ENCODE results near the gene RUNX2.

DNA sequence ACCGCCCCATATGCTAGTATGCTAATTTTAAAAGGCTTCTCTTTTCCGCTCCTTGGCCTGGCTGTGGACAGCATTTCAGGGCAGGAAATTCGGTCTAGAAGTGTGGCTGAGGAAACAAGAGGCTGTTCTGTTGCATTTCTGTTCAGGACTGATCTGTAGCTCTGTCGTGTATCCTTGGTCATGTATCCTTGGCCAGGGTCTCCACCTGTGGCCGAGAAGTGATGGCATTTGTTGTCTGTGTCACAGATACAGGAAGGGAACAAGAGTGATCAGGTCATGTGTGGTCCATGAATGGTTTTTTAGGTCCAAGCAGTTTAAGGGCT is 350.1 kb downstream of the RUNX2 start:
- TF ChIP-seq ZNF37A (tag by site-specific recombination; IDR thresholded peaks at IDR 0.05) (no peak), ZNF830 (tag by site-specific recombination; IDR thresholded peaks at IDR 0.05; ENCODE audit: low read depth) (no peak), ZBTB8A (tag by site-specific recombination; IDR thresholded peaks at IDR 0.05) (no peak), WT1 (tag by site-specific recombination; IDR thresholded peaks at IDR 0.05) (no peak), YY1 (tag by site-specific recombination; IDR thresholded peaks at IDR 0.05) (no peak), ZNF274 (IDR thresholded peaks at IDR 0.05; ENCODE audit: low read length) (no peak), ZNF274 (tag by site-specific recombination; IDR thresholded peaks at IDR 0.05; ENCODE audit: borderline replicate concordance) (no peak), ZBTB21 (tag by site-specific recombination; IDR thresholded peaks at IDR 0.05) (no peak), ZNF521 (tag by site-specific recombination; IDR thresholded peaks at IDR 0.05) (no peak), ZNF221 (tag by site-specific recombination; IDR thresholded peaks at IDR 0.05; ENCODE audit: borderline replicate concordance) (no peak)
- TF ChIP-seq, protein P1, sequence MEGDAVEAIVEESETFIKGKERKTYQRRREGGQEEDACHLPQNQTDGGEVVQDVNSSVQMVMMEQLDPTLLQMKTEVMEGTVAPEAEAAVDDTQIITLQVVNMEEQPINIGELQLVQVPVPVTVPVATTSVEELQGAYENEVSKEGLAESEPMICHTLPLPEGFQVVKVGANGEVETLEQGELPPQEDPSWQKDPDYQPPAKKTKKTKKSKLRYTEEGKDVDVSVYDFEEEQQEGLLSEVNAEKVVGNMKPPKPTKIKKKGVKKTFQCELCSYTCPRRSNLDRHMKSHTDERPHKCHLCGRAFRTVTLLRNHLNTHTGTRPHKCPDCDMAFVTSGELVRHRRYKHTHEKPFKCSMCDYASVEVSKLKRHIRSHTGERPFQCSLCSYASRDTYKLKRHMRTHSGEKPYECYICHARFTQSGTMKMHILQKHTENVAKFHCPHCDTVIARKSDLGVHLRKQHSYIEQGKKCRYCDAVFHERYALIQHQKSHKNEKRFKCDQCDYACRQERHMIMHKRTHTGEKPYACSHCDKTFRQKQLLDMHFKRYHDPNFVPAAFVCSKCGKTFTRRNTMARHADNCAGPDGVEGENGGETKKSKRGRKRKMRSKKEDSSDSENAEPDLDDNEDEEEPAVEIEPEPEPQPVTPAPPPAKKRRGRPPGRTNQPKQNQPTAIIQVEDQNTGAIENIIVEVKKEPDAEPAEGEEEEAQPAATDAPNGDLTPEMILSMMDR (tag by site-specific recombination; IDR thresholded peaks at IDR 0.05): no peak
- TF ChIP-seq, protein P2, sequence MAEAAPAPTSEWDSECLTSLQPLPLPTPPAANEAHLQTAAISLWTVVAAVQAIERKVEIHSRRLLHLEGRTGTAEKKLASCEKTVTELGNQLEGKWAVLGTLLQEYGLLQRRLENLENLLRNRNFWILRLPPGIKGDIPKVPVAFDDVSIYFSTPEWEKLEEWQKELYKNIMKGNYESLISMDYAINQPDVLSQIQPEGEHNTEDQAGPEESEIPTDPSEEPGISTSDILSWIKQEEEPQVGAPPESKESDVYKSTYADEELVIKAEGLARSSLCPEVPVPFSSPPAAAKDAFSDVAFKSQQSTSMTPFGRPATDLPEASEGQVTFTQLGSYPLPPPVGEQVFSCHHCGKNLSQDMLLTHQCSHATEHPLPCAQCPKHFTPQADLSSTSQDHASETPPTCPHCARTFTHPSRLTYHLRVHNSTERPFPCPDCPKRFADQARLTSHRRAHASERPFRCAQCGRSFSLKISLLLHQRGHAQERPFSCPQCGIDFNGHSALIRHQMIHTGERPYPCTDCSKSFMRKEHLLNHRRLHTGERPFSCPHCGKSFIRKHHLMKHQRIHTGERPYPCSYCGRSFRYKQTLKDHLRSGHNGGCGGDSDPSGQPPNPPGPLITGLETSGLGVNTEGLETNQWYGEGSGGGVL (tag by site-specific recombination; IDR thresholded peaks at IDR 0.05): no peak
- TF ChIP-seq, protein P3, sequence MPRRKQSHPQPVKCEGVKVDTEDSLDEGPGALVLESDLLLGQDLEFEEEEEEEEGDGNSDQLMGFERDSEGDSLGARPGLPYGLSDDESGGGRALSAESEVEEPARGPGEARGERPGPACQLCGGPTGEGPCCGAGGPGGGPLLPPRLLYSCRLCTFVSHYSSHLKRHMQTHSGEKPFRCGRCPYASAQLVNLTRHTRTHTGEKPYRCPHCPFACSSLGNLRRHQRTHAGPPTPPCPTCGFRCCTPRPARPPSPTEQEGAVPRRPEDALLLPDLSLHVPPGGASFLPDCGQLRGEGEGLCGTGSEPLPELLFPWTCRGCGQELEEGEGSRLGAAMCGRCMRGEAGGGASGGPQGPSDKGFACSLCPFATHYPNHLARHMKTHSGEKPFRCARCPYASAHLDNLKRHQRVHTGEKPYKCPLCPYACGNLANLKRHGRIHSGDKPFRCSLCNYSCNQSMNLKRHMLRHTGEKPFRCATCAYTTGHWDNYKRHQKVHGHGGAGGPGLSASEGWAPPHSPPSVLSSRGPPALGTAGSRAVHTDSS (tag by site-specific recombination; IDR thresholded peaks at IDR 0.05): no peak
- TF ChIP-seq, protein P4, sequence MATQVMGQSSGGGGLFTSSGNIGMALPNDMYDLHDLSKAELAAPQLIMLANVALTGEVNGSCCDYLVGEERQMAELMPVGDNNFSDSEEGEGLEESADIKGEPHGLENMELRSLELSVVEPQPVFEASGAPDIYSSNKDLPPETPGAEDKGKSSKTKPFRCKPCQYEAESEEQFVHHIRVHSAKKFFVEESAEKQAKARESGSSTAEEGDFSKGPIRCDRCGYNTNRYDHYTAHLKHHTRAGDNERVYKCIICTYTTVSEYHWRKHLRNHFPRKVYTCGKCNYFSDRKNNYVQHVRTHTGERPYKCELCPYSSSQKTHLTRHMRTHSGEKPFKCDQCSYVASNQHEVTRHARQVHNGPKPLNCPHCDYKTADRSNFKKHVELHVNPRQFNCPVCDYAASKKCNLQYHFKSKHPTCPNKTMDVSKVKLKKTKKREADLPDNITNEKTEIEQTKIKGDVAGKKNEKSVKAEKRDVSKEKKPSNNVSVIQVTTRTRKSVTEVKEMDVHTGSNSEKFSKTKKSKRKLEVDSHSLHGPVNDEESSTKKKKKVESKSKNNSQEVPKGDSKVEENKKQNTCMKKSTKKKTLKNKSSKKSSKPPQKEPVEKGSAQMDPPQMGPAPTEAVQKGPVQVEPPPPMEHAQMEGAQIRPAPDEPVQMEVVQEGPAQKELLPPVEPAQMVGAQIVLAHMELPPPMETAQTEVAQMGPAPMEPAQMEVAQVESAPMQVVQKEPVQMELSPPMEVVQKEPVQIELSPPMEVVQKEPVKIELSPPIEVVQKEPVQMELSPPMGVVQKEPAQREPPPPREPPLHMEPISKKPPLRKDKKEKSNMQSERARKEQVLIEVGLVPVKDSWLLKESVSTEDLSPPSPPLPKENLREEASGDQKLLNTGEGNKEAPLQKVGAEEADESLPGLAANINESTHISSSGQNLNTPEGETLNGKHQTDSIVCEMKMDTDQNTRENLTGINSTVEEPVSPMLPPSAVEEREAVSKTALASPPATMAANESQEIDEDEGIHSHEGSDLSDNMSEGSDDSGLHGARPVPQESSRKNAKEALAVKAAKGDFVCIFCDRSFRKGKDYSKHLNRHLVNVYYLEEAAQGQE (tag by site-specific recombination; IDR thresholded peaks at IDR 0.05): no peak
